GM18909 (cell line): Measurements from ENCODE around the gene CGB5.

Experiments
- ATAC-seq: cut with Tn5 transposase; IDR thresholded peaks from one replicate; pipeline ENCODE4 v1.9.1; 2021; ENCODE audit warnings: mild to moderate bottlenecking; ENCODE audit not compliant: unreplicated experiment, poor library complexity

CGB5 gene

DNA sequence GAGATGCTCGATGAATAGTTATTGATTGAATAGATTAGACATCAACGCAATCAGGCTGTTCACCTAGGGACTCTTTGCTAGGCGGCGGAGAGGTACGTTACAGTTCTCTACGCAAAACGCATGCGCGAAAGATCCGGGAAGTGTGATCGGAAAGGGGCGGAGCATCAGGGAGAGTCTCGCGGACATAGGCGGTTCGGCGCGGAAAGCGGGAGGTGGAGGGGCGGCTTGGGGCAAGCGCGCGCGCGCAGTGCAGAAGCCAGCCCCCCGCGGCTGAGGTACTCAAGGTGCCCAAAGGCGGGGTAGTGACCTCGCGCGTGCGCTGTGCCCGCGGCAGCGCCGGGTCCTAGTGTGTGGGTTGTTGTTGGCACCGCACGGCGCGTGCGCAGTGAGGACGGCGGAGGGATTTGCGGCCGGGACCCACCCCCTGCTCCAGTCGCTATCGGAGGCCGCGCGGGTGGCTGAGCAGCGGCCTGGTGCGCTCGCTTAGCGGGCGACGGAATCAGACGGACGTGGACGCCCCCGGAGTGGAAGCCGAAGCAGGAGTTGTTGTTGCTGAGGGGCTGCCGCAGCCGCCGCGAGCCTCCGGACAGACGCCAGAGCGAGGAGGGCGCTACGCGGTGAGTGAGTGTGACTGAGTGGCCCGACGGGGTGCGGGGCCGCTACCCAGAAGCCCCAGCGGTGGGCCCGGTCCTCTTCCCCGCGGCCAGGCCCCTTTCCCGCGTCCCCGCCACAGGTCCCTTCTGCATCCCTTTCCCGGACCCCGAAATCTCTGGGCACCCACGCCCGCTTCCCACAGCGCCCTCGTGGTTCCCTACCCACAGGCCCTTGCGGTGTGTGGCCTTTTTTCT is 41.6 kb downstream of the CGB5 start, which contains the start of gene SNRNP70:
Gene SNRNP70 (plus strand): TSS at position 432 of the 848 bp plus-strand sequence. CDS start 964 bp downstream, outside the sequence.
- peak; percentile 93 for ATAC-seq

DNA sequence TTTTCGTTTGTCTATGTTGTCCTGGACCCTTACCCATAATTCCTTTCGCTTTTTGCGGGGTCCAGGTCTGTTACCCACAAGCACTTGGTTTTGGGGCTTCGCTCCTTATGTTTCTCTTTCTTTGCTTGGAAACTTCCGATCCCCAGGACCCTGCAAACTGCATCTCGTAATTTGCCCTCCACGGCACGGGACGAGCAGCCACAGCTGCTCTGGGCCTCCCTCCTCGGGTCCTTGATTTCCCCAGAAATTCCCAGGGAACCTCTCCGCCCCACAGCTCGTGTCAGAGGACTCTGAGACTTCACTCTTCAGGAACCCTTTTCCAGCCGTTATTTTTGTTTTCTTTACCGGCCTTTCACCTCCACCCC is 42.2 kb downstream of the CGB5 start:
- no peak for ATAC-seq

DNA sequence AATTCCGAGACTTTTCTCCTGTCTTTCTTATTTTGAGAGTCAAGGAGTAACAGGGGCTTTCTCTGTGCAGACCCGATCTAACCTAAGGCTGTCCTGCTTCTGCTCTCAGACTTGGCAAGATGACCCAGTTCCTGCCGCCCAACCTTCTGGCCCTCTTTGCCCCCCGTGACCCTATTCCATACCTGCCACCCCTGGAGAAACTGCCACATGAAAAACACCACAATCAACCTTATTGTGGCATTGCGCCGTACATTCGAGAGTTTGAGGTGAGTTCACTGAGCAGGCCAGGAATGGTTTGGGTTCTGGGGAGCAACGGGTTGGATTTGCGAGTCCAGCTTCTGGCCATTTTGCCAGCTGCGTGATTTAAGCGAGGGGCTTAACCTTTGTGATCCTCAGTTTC is 42.6 kb downstream of the CGB5 start:
- no peak for ATAC-seq

DNA sequence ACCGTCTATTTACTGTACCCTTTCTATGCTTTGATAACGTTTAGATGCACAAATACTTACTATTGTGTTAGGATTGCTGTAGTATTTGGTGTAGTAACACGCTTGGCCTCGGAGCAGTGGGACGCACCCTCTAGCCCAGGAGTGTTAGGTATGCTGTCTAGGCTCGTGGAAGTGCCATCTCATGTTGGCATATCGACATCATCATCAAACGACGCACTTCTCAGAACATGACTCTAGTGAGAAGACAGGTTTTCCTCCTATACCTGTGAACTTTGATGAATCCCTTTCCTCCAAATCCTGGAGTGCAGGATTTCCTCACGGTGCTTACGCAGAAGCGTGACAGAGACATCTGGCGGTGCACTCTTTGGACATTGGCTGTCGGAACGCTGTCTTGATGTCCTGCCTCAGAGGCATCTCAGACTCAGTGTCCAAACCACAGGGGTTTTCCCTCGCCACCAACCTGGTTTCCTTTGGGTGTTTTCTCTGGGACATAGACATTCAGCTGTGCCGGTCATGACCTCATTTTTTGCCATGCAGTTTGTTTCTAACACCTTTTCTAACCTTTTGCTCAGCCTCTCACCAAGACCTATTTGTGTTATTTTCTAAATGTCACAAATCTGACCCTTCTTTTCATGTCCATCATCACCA is 47.9 kb downstream of the CGB5 start:
- no peak for ATAC-seq

DNA sequence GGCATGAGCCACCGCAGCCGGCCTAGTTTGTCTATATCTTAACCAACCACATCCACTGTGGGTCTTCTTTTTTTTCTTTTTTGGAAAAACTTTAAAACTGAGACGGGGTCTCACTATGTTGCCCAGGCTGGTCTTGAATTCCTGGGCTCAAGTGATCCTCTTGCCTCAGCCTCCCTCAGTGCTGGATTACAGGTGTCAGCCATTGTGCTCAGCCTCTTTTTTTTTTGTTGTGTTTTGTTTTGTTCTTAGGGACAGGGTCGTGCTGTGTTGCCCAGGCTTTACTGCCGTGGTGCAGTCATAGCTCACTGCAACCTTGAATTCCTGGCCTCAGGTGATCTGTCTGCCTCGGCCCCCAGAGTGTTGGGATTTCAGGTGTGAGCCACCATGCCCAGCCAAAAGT is 49.0 kb downstream of the CGB5 start:
- ATAC-seq, result no peak
